ENCODE results near the gene GAB2. TPM values are rescaled to one million over a fixed set of nuclear protein-coding genes. Genes with fewer than 3 reads are reported as not detected.
A peak's percentile ranks its signal among the peaks of the same experiment; 100 is the strongest.

Gene GAB2
- total and polyA plus RNA-seq, 2 of the 13 experiments (the other 11 are each of a cell fraction or from before 2014, with no cell fraction given), result 4.1 to 8.6 TPM

- TF ChIP-seq, protein P1, sequence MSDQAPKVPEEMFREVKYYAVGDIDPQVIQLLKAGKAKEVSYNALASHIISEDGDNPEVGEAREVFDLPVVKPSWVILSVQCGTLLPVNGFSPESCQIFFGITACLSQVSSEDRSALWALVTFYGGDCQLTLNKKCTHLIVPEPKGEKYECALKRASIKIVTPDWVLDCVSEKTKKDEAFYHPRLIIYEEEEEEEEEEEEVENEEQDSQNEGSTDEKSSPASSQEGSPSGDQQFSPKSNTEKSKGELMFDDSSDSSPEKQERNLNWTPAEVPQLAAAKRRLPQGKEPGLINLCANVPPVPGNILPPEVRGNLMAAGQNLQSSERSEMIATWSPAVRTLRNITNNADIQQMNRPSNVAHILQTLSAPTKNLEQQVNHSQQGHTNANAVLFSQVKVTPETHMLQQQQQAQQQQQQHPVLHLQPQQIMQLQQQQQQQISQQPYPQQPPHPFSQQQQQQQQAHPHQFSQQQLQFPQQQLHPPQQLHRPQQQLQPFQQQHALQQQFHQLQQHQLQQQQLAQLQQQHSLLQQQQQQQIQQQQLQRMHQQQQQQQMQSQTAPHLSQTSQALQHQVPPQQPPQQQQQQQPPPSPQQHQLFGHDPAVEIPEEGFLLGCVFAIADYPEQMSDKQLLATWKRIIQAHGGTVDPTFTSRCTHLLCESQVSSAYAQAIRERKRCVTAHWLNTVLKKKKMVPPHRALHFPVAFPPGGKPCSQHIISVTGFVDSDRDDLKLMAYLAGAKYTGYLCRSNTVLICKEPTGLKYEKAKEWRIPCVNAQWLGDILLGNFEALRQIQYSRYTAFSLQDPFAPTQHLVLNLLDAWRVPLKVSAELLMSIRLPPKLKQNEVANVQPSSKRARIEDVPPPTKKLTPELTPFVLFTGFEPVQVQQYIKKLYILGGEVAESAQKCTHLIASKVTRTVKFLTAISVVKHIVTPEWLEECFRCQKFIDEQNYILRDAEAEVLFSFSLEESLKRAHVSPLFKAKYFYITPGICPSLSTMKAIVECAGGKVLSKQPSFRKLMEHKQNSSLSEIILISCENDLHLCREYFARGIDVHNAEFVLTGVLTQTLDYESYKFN (CRISPR knock-in tag; conservative IDR thresholded peaks at IDR 0.05), result peak; percentile 65
- TF ChIP-seq GFI1 (CRISPR knock-in tag; IDR thresholded peaks at IDR 0.05; ENCODE audit: borderline replicate concordance) (peak; percentile 91), XRCC5 (optimal IDR thresholded peaks at IDR 0.05; ENCODE audit: low read length) (no peak), RFX5 (IDR thresholded peaks at IDR 0.05; ENCODE audit: low read depth, low read length) (no peak), ZBTB46 (CRISPR knock-in tag; IDR thresholded peaks at IDR 0.05; ENCODE audit: borderline replicate concordance) (no peak), EHMT2 (IDR thresholded peaks at IDR 0.05; ENCODE audit: borderline replicate concordance, low read depth, low read length) (no peak), DNMT3B (CRISPR knock-in tag; conservative IDR thresholded peaks at IDR 0.05) (no peak), ATRX (CRISPR knock-in tag; IDR thresholded peaks at IDR 0.05; ENCODE audit: borderline replicate concordance) (no peak), GATAD2A (CRISPR knock-in tag; IDR thresholded peaks at IDR 0.05) (peak; percentile 34; the same call in 1 of the 2 replicates), EZH2 (conservative IDR thresholded peaks at IDR 0.05; ENCODE audit: low read depth, low read length) (no peak), ZNF878 (CRISPR knock-in tag; IDR thresholded peaks at IDR 0.05) (no peak), ELF4 (CRISPR knock-in tag; IDR thresholded peaks at IDR 0.05; ENCODE audit: borderline replicate concordance) (no peak), FOXA1 (IDR thresholded peaks at IDR 0.05) (no peak), FOXA1 (CRISPR knock-in tag; IDR thresholded peaks at IDR 0.05) (no peak), KDM2A (CRISPR knock-in tag; IDR thresholded peaks at IDR 0.05; ENCODE audit: borderline replicate concordance, low read depth) (peak; percentile 50), ZNF691 (CRISPR knock-in tag; IDR thresholded peaks at IDR 0.05; ENCODE audit: borderline replicate concordance, low read depth) (peak; percentile 59; the same call in 1 of the 2 replicates), ZNF121 (CRISPR knock-in tag; IDR thresholded peaks at IDR 0.05) (no peak), CSRNP2 (CRISPR knock-in tag; conservative IDR thresholded peaks at IDR 0.05; ENCODE audit: low read depth) (no peak), ZNF232 (CRISPR knock-in tag; IDR thresholded peaks at IDR 0.05; ENCODE audit: borderline replicate concordance) (peak; percentile 72), SAP130 (CRISPR knock-in tag; IDR thresholded peaks at IDR 0.05; ENCODE audit: low read depth) (peak; percentile 64)
- TF ChIP-seq, protein P2, sequence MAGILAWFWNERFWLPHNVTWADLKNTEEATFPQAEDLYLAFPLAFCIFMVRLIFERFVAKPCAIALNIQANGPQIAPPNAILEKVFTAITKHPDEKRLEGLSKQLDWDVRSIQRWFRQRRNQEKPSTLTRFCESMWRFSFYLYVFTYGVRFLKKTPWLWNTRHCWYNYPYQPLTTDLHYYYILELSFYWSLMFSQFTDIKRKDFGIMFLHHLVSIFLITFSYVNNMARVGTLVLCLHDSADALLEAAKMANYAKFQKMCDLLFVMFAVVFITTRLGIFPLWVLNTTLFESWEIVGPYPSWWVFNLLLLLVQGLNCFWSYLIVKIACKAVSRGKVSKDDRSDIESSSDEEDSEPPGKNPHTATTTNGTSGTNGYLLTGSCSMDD (CRISPR knock-in tag; IDR thresholded peaks at IDR 0.05), result no peak
Measured at GRCh38 chr11:78416285-78417174, 1.1 kb downstream of the GAB2 start (continued).
